Erythroblast (primary cell): Measurements from ENCODE around the gene LRRC18.
A peak's percentile ranks its signal among the peaks of the same experiment; 100 is the strongest.

Experiments
- DNase-seq, 2 experiments: peaks; one replicate each; lab custom pipeline; 2025; lab: John Stamatoyannopoulos, UW
- GATA1 ChIP-seq: IDR thresholded peaks from 2 replicates; pipeline ENCODE4 v1.6.1; 2011; ENCODE audit warnings: low read depth, mild to moderate bottlenecking, control low read depth, low read length, moderate library complexity
- POLR2A ChIP-seq: IDR thresholded peaks from 2 replicates; pipeline ENCODE4 v1.6.1; 2011; ENCODE audit warnings: mild to moderate bottlenecking, low read length

LRRC18 gene

DNA sequence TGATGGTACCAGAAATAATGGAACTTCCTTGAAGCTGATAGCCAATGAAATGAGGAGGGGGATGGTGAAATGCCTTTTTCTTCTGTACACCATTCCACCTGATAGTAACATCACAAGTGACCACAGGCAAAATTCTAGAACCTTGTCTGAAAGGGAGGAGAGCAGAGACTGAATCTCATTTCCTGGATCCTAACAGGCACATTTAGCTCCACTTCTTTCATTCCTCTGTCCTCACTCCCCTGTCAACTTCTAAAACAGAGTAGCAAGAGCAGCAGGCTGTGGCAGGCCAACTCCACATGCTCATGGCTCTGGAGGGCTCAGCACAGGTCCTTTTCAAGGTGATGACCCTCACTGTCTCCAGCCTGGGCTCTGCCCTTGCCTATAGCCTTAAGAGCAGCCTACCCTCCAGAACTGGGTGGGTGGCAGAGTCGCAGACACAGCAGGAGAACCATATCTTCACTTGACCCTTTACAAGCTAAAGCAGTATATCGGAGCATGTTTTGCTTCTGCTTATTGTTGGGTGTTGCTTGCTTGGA is at the start of gene LRRC18:
LRRC18 (minus strand) TSS at position 51 of the 536 bp plus-strand sequence. CDS start 25,685 bp downstream, outside the sequence.
- no peak for DNase-seq

DNA sequence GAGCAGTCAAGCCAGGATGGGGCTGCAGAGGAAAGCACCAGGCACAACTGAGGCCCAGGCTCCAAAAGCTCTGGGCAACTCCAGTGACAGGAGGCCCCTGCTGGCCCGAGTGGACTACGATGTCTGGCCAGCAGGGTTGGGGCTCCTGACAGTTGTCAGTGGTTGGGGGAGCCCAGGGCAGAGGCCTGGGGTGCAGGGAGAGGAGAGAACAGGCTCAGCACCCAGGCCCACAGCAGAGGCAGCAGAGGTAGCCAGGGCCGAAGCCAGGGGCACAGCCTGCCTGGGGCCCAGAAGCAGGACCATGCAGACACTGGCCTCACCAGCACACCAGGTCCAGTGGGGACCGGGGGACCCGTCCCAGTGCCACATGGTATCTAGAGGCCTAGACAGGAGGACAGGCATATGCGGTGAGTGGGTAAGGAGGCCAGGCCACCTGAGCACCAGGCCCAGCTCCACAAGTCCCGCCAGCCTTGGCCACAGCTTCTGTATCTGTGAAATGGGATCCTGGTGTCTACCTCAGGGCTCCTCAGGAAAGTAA is 46.0 kb upstream of the LRRC18 start:
- TF ChIP-seq POLR2A (no peak), GATA1 (no peak)
- no peak for DNase-seq

More for the DNA sequence above, at the start of gene LRRC18:
- no peak for TF ChIP-seq GATA1
- TF ChIP-seq POLR2A, result no peak

DNA sequence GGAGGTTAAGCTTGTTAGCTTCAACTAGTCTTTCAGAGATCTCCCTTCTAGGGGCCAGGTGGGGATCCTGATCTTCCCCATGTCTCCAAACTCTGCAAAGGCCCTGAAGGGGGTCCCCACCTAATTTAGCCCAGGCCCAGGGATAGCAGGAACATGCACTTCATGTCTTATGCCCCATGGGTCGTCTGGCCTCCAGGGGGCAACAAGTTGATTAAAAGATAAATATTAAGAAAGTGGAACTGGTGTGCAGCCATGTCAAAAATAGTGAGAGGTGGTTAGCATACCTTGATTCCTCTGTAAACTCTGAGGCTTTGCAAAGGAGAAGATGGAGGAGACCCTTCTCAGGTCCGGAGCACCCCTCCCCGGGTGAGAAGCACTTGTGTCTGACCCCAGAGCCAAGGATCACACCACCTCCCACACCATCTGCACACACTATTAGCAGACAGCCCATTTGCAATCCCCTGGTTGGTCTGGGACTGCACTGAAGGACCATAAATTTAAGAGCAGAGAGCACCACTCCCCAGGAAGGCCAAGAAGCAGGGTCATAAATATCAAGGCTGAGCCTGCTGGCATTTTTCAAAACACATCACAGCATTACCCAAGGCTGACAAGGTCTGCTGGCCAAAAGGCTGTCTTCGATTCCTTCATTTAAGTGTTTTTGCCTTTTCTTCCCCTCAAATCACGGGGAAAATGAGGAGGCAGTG is 44.2 kb upstream of the LRRC18 start:
- TF ChIP-seq GATA1 (no peak), POLR2A (no peak)
- no peak for DNase-seq

DNA sequence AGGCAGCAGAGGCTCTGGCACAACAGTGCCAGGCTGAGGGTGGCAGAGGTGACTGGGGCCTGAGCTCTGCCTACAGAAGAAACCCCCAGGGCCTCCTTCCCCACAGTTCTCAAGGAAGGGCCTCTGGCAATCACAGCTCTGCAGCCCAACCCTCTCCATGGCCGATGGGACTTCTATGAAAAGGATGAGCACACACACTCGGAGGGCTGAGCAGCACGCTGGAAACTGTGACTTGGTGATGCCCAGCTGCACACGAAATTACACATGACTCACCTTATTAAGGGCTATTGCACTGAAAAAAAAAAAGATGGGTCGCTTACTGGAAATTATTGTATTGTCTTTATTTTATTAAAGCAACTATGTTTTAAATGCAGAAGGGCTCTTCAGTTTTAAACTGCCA is 42.9 kb upstream of the LRRC18 start:
- DNase-seq, result no peak
- TF ChIP-seq GATA1 (no peak), POLR2A (no peak)

DNA sequence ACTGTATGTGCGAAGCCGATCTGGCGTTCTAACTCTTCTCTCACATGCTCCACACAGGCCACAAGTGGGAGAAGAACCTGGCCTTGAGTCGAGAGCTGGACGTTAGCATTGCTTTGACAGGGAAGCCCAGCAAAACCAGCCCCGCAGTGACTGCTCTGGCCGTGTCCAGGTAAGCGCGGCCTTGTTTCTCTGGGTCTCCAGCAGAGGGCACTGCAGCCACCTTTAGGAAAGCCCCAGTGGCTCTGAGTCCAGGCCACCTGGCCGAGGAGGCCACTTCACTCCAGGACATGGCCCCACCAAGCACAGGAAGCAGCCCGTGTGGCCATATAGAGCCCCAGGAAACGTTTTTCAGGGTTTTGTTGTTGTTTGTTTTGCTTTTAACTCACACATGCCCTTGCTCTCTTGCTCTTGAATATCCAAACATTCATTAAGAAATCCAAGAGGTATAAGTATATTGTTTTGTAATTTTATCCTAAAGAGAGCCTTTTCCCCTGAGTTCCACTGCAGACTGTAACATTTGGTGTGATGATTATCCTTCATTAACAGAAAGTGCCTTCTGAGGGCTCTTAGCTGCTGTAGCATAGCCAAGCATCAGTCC is 41.8 kb upstream of the LRRC18 start:
- TF ChIP-seq POLR2A (no peak), GATA1 (no peak)
- DNase-seq, result peak; percentile 18 to 49

DNA sequence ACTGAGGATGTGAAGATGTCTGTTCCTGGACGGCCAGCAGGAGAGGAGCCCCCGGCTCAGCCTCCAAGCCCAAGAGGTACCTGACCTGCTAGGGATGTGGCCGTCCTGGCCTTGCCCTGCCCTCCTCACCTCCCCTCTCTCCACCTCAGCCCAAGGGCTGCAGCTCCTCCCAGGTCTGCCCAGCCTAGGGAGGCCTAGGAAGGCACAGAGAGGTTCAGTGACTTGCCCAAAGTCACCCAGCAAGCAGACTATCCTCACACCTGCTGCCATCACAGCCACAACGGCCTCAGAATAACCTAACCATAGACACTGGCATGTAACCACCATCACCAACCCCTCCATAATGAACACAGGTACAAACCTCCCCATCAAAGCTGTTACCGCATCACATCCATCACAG is 38.7 kb upstream of the LRRC18 start:
- DNase-seq, result no peak
- TF ChIP-seq GATA1 (no peak), POLR2A (no peak)

DNA sequence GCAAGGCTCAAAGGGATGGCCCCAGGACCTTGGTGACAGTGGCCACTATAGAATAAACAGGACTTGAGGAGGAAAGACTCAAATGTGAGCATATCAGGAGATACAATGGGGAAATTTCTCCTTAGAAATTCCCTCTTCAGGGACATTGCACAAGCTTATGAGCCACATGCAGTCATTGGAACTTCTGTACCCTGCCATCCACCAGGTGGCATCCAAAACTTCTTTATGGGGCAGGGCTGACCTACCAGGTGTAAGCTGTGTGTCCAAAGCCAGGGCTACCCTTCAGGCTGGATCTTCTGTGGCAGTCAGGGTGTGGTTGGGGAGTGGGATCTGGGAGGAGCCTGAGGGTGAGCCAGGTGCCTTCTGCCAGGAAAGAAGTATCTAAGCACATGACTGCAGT is 36.6 kb upstream of the LRRC18 start:
- TF ChIP-seq GATA1, result no peak
- TF ChIP-seq POLR2A, result no peak
- DNase-seq, result peak in 1 of 2 experiments; percentile 9

DNA sequence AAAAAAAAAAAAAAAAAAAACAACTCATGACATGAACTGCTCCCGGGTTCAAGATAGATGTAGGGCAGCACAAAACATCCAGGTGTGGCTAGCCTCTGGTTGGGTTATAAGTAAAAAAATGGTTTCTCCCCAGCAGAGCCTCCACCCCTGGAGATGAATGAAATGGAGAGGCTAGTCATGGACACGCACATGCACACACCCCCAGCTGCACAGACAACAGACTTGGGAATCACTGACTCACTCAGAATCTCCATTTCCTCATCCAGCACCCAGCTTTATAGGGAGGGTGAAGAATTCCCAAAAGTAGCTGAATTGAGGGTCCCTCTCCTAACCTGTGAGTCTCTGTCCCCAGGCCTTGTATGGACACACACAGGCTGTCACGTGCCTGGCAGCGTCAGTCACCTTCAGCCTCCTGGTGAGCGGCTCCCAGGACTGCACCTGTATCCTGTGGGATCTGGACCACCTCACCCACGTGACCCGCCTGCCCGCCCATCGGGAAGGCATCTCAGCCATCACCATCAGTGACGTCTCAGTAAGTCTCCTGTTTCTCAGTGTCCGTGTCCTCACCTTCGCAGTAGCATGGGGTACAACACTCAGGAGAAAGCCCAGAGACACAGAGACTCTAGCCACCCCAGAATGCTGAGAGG is 35.0 kb upstream of the LRRC18 start:
- DNase-seq, result no peak
- no peak for TF ChIP-seq POLR2A
- no peak for TF ChIP-seq GATA1

DNA sequence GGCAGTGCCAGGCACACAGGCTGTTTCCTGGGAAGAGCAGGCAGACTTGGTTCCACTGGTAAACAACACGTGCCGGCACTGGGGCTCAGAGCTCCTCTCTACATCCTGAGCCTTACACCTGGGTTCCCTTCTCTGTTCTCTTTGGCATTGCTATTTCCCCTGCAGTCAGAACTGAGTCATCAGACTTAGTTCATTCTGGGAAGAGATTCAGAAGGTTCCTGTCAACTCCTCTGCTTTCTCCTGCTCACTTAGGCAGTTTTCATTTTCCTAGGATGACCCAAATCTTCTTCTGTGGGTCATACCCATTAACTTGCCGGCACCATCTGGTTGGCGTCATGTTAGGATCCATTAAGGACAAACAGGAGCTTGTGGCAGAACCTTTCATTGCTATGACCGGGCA is 33.4 kb upstream of the LRRC18 start:
- no peak for DNase-seq
- TF ChIP-seq GATA1, result no peak
- TF ChIP-seq POLR2A, result no peak

DNA sequence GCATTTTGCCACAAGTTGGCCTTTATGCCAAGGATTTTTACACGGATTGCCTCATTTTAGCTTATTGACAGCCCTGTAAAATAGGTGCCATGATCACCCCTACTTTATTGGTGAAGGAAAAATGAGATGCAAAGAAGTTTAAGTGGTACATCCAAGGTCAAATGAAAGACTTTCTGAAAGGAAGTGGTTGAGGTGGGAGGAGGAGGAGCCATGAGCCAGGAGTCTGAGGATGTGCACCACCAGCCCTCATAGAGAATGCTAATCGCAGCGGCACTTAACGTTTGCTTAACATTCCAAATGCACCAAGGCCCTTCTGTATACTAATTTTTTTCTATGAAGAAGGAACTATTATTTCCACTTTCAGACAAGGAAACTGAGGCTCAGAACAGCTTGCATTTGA is 31.0 kb upstream of the LRRC18 start:
- DNase-seq, result no peak
- TF ChIP-seq POLR2A, result no peak
- TF ChIP-seq GATA1, result no peak

DNA sequence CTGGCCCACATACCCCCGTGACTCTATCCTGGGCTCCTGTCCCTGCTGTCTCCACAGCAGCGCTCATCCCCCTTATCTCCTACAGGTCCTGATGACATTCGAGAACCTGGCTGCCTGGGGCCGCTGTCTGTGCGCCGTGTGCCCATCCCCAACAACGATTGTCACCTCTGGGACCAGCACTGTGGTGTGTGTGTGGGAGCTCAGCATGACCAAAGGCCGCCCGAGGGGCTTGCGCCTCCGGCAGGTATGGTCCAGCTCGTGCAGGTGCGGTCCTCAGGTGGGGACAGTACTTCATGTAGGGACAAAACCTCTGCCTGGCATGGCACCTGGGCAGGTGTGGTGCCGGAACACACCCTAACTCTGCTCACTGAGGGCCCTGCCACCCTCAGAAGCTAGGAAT is 30.4 kb upstream of the LRRC18 start:
- no peak for TF ChIP-seq GATA1
- no peak for TF ChIP-seq POLR2A
- no peak for DNase-seq

DNA sequence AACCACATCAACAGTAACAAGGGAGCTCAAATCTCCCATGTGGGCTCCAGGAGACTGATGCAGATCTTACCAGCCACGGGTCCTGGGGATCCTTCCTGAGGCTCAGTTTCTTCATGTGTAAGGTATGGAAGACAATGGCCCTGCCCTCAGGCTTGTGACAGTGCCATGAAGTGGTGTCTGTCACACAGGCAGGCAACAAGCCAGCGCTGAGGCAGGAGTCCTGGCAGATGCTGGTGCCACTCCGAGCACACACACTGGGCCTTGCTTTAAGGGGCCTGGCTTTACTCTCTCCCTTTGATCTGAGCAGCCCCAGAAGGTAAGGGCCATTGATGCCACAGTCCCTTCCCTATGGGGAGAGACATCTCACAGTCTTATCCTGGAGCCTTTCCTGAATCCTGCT is 28.4 kb upstream of the LRRC18 start:
- no peak for DNase-seq
- TF ChIP-seq GATA1 (no peak), POLR2A (no peak)

DNA sequence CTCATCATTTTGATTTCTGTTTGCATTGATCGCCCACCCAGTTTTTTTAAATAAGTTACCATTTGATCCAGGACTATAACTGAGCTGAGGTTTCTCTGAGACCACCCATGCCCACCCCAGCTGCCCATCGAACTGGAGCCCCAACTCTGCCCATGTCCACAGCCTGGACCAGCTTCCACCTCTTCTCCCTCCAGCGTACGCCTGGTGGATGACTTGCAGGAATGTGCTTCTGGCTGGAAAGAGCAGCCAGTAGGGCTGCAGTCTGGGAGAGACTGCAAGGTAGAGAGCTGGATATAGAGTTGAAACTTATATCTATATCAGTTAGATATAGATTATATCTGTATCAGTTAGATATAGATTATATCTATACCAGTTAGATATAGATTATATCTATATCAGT is 25.8 kb upstream of the LRRC18 start:
- TF ChIP-seq POLR2A (no peak), GATA1 (no peak)

DNA sequence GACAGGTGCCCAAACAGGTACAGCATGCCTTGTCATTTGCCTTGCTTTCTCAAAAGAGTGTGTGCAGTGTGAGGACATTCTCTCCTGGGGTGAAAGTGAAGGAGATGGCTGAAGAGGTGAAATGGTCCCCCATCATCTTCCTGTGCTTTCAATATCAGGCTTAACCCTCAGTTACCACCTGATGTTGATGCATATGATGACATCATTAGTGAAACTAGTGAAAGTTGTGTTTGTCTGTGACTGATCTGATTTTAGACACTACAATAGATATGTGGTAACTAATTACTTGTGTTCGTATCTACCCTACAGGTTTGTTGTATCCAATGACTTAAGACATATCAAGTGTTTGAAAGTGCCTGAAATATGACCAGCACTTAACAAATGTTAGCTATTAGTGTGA is 24.4 kb upstream of the LRRC18 start:
- TF ChIP-seq GATA1, result no peak
- no peak for TF ChIP-seq POLR2A
- no peak for DNase-seq

More for the DNA sequence above, 25.8 kb upstream of the LRRC18 start:
- DNase-seq, result no peak
